IPS-18c (cell line): ENCODE data around the gene SPECC1L.

ENCODE experiments used
- H3K4me3 ChIP-seq: 2 replicates; pipeline ENCODE4 v1.7.0; 2013; ENCODE audit warnings: low read depth, mild to moderate bottlenecking, low read length, moderate library complexity; ENCODE audit not compliant: insufficient read depth
- H3K9me3 ChIP-seq: one replicate; pipeline ENCODE4 v1.6.1; 2013; ENCODE audit warnings: mild to moderate bottlenecking, low read length, moderate library complexity; ENCODE audit not compliant: control insufficient read depth, insufficient read depth

SPECC1L gene

DNA sequence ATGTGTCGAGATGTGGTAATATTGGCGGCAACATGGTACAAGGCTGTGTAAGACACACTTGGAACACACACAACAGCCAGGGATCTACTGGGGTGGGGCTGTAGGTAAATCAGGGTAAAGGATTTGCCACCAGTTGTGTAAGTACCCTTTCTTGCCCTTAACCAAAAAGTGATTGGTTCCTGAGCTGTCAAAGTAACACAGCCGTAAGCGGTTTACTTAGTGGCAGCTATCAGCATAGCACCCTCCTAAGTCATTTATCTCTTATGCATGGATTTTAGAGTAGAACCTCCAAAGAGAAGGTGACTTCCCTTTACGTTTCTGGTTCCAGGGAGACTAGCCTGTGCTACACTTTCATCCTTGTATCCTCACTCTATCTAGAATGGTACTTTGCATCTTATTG is 57.2 kb downstream of the SPECC1L start:
- H3K9me3 ChIP-seq: no peaks in the 10 kb centered on the region
- H3K4me3 ChIP-seq: no peak overlapping the region

- Histone ChIP-seq H3K4me3 (no peak overlapping the region), H3K9me3 (no peaks in the 10 kb centered on the region)
Measured at GRCh38 chr22:24329453-24329852, 58.8 kb downstream of the SPECC1L start.

DNA sequence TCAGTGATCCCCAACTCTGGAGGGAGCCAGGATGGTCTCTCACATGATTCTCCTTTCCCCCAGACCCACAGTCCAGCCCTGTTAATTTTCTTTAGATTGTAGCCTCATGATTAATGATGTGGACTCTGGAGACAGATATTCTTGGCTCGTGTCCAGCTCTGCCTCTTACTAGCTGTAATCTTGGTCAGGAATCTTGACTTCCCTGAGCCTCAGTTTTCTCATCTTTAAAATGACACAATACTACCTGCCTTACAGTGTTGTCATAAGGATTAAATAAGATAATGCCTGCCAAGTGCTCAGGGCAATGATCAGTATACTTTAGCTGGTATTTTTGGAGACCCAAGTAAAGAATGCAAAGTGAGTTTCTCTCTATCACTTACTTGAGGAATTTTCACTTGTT is 60.0 kb downstream of the SPECC1L start:
- no peaks in the 10 kb centered on the region for H3K9me3 ChIP-seq

GRCh38 chr22:24331468-24332440 is 61.1 kb downstream of the SPECC1L start:
- no peak overlapping the region for H3K4me3 ChIP-seq

More for the DNA sequence above, 60.0 kb downstream of the SPECC1L start:
- H3K4me3 ChIP-seq: no peak overlapping the region

GRCh38 chr22:24333301-24333700 is 62.7 kb downstream of the SPECC1L start:
- no peak overlapping the region for H3K4me3 ChIP-seq

More at GRCh38 chr22:24331468-24332440, 61.1 kb downstream of the SPECC1L start:
- H3K9me3 ChIP-seq: no peaks in the 10 kb centered on the region

GRCh38 chr22:24335496-24335895 is 64.9 kb downstream of the SPECC1L start:
- Histone ChIP-seq H3K9me3 (no peaks in the 10 kb centered on the region), H3K4me3 (no peak overlapping the region)

More at GRCh38 chr22:24333301-24333700, 62.7 kb downstream of the SPECC1L start:
- H3K9me3 ChIP-seq: no peaks in the 10 kb centered on the region

- H3K4me3 ChIP-seq: no peak overlapping the region
Measured at GRCh38 chr22:24337894-24338645, 67.4 kb downstream of the SPECC1L start.

GRCh38 chr22:24338726-24339451 is 68.3 kb downstream of the SPECC1L start:
- peaks cover 3% of the 10 kb centered on the region for H3K9me3 ChIP-seq
- peak overlapping the region; percentile 6; the same call in 1 of the 2 replicates for H3K4me3 ChIP-seq

More at GRCh38 chr22:24337894-24338645, 67.4 kb downstream of the SPECC1L start:
- peaks cover 3% of the 10 kb centered on the region for H3K9me3 ChIP-seq

- H3K9me3 ChIP-seq: peaks cover 3% of the 10 kb centered on the region
- H3K4me3 ChIP-seq: peak overlapping the region; percentile 6; the same call in 1 of the 2 replicates
Measured at GRCh38 chr22:24339452-24339747, 68.8 kb downstream of the SPECC1L start.

GRCh38 chr22:24341627-24342026 is 71.0 kb downstream of the SPECC1L start:
- no peak overlapping the region for H3K4me3 ChIP-seq
- H3K9me3 ChIP-seq: peaks cover 3% of the 10 kb centered on the region

DNA sequence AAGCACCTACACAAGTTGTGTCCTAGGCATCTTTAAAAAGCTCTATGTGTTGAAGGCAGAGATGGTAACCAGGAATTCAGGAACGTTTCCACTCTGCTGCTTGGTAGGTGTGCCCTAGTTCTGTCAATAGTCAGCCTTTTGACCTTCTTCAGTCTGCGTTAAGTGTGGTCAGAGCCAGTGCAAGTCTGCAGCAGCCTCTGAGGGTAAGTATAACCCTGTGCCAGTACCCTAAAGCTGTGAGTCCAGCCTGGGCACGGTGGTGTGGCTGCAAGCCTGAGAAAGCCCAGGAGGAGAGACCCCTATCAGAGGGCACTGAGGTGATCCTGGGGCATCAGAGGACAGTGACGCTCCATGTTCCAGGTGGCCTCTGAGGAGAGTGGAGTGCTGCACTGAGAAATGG is 80.0 kb downstream of the SPECC1L start:
- H3K4me3 ChIP-seq: no peak overlapping the region
- H3K9me3 ChIP-seq: no peaks in the 10 kb centered on the region

- no peak overlapping the region for H3K4me3 ChIP-seq
- H3K9me3 ChIP-seq: no peaks in the 10 kb centered on the region
Measured at GRCh38 chr22:24353121-24353520, 82.5 kb downstream of the SPECC1L start.

GRCh38 chr22:24355574-24355973 is 84.9 kb downstream of the SPECC1L start:
- no peak overlapping the region for H3K4me3 ChIP-seq
- H3K9me3 ChIP-seq: no peaks in the 10 kb centered on the region

- H3K4me3 ChIP-seq: no peak overlapping the region
Measured at GRCh38 chr22:24357547-24357946, 86.9 kb downstream of the SPECC1L start.

GRCh38 chr22:24358105-24358836 is 87.6 kb downstream of the SPECC1L start:
- no peak overlapping the region for H3K4me3 ChIP-seq
- H3K9me3 ChIP-seq: no peaks in the 10 kb centered on the region

More at GRCh38 chr22:24357547-24357946, 86.9 kb downstream of the SPECC1L start:
- no peaks in the 10 kb centered on the region for H3K9me3 ChIP-seq

DNA sequence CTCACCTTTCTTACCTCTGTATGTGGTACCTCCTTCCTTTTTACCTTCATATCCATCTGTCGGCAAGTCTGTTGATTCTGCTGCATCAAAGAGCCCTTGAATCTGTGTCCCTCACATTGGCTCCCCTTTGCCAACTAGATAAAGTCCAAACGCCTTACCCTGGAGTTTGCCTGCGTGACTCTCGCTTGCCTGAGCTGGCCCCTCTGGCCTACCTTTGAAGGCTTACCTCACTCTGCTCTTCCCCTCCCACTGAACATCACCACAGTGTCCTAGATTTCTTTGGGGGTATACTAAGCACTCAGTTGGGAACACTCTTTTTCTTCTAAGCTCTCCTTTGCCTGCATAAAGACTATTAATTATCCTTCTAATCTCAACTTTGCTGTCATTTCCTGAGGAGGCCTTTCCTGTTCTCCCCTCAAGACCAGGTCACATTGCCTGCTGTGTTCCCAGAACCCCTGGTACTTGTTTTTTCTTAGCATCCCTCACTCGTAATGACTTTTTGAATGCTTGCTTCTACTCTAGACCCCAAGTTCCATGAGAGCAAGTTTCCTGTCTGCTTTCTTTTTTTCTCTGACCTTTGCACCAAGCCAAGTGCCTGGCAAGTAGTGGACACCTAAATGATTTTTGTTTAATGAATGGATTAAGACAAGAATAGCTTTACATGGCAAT is 89.0 kb downstream of the SPECC1L start:
- H3K9me3 ChIP-seq: no peaks in the 10 kb centered on the region

More for the DNA sequence above, 89.0 kb downstream of the SPECC1L start:
- no peak overlapping the region for H3K4me3 ChIP-seq
